Dermis lymphatic vessel endothelial cell (primary cell): ENCODE data around the gene GHDC. TPM values are rescaled to one million over a fixed set of nuclear protein-coding genes. Genes with fewer than 3 reads are reported as not detected.

Experiments used
- total RNA-seq: library from RNA; depleted of rRNA; stranded (reverse); fragments of >200 nt; gene quantifications from 2 replicates; pipeline ENCODE4 v1.2.1, GENCODE V29; 2014

GHDC gene
- 17.2 and 27.1 TPM in 2 replicates for total RNA-seq

GRCh38 chr17:42193969-42194899 lies at the start of gene GHDC:
Gene GHDC, minus strand, starts transcription at chr17:42194494. Its CDS starts 913 bp downstream, at chr17:42193581.

GRCh38 chr17:42184713-42185620 lies 9.3 kb downstream of the GHDC start, which contains the start of gene HCRT:
Gene HCRT, minus strand, starts transcription at chr17:42185452. Its CDS starts 87 bp downstream, at chr17:42185365.

GRCh38 chr17:42180922-42181850 lies 13.1 kb downstream of the GHDC start, which contains the start of gene KCNH4:
Gene KCNH4, minus strand, starts transcription at chr17:42181142. Its CDS starts 197 bp downstream, at chr17:42180945.

Other genes with a start within 250 kb of the GHDC start
- 49.5 and 55.5 TPM in 2 replicates for gene CNP, start 227.7 kb downstream of the GHDC start, total RNA-seq
- 63.2 and 84.4 TPM in 2 replicates for gene DNAJC7, start 177.1 kb downstream of the GHDC start, total RNA-seq
- gene NKIRAS2, start 174.4 kb downstream of the GHDC start, total RNA-seq = 30.3 and 35.0 TPM in 2 replicates
- 0.22 and 0.26 TPM in 2 replicates for gene C17orf113, start 143.9 kb downstream of the GHDC start, total RNA-seq
- gene ZNF385C, start 96.0 kb downstream of the GHDC start, total RNA-seq = not detected in 2 replicates
- 2.5 and 2.8 TPM in 2 replicates for gene DHX58, start 81.8 kb downstream of the GHDC start, total RNA-seq
- 4.9 and 8.3 TPM in 2 replicates for gene KAT2A, start 73.1 kb downstream of the GHDC start, total RNA-seq
- under 0.01 TPM in 1 of 2 replicates, not detected in the other for gene HSPB9, start 71.7 kb downstream of the GHDC start, total RNA-seq
- 72.4 and 77.7 TPM in 2 replicates for gene RAB5C, start 39.5 kb downstream of the GHDC start, total RNA-seq
- gene KCNH4, start 13.4 kb downstream of the GHDC start, total RNA-seq = under 0.01 TPM in 2 replicates
- not detected in 2 replicates for gene HCRT, start 9.0 kb downstream of the GHDC start, total RNA-seq
- gene STAT5B, start 81.9 kb upstream of the GHDC start, total RNA-seq = 32.8 and 33.8 TPM in 2 replicates
- gene STAT5A, start 94.0 kb upstream of the GHDC start, total RNA-seq = 44.3 and 56.0 TPM in 2 replicates
- 91.7 and 93.9 TPM in 2 replicates for gene STAT3, start 193.9 kb upstream of the GHDC start, total RNA-seq
- gene CAVIN1, start 228.8 kb upstream of the GHDC start, total RNA-seq = 384 and 454 TPM in 2 replicates